Activated CD8-positive, alpha-beta memory T cell treated with anti-CD3 and anti-CD28 coated beads, Interleukin-2, amount 50 U/mL, for 1 hour (primary cell): ENCODE measurements around the gene WDR54.
"Not testable (repeated sequence)": the region's sequence is repeated elsewhere in the genome, so short reads cannot be mapped to it uniquely, and the experiment has no call there.

Experiments used
- DNase-seq: peaks from one replicate; pipeline ENCODE4 v3.0.0-alpha.2; 2020; ENCODE audit errors: extremely low read depth

WDR54 gene

GRCh38 chr2:74406035-74406434 is 15.5 kb upstream of the WDR54 start:
- no peak for DNase-seq

- DNase-seq = no peak
Observed at GRCh38 chr2:74407682-74408081, 13.8 kb upstream of the WDR54 start.

- DNase-seq = no peak
Observed at GRCh38 chr2:74413001-74413698, 8.4 kb upstream of the WDR54 start.

- no peak for DNase-seq
Observed at GRCh38 chr2:74414441-74414840, 7.1 kb upstream of the WDR54 start.

- no peak for DNase-seq
Observed at GRCh38 chr2:74414881-74415761, 6.4 kb upstream of the WDR54 start.

- DNase-seq = no peak
Observed at GRCh38 chr2:74415762-74416395, 5.7 kb upstream of the WDR54 start.

- DNase-seq = no peak
Observed at GRCh38 chr2:74416778-74417177, 4.8 kb upstream of the WDR54 start.

- no peak for DNase-seq
Observed at GRCh38 chr2:74417197-74417596, 4.3 kb upstream of the WDR54 start.

- DNase-seq = no peak
Observed at GRCh38 chr2:74417763-74418162, 3.8 kb upstream of the WDR54 start.

- no peak for DNase-seq
Observed at GRCh38 chr2:74418312-74418711, 3.2 kb upstream of the WDR54 start.

GRCh38 chr2:74419345-74419744 is 2.2 kb upstream of the WDR54 start:
- DNase-seq = no peak

- DNase-seq = no peak
Observed at GRCh38 chr2:74420006-74420405, 1.5 kb upstream of the WDR54 start.

- DNase-seq = not testable (repeated sequence)
Observed at GRCh38 chr2:74420443-74421103, 957 bp upstream of the WDR54 start.

GRCh38 chr2:74423231-74424095 is 1.9 kb downstream of the WDR54 start:
- DNase-seq = no peak

- DNase-seq = no peak
Observed at GRCh38 chr2:74424139-74424992, 2.8 kb downstream of the WDR54 start.

- no peak for DNase-seq
Observed at GRCh38 chr2:74424995-74425406, 3.5 kb downstream of the WDR54 start.

- no peak for DNase-seq
Observed at GRCh38 chr2:74425523-74425922, 4.0 kb downstream of the WDR54 start.

GRCh38 chr2:74426181-74426758 is 4.7 kb downstream of the WDR54 start:
- no peak for DNase-seq

GRCh38 chr2:74427551-74427950 is 6.0 kb downstream of the WDR54 start:
- no peak for DNase-seq

- no peak for DNase-seq
Observed at GRCh38 chr2:74428675-74429074, 7.1 kb downstream of the WDR54 start.
